Fibroblast of lung (primary cell): ENCODE measurements around the gene FSIP2. TPM values are rescaled to one million over a fixed set of nuclear protein-coding genes. Genes with fewer than 3 reads are reported as not detected.
A peak's percentile ranks its signal among the peaks of the same experiment; 100 is the strongest.

Source experiments
- DNase-seq, 2 donors: peaks; one replicate each; pipeline versions ENCODE4 v3.0.0 to v3.0.0-alpha.2; 2010; ENCODE audit warnings: low read depth in 2 of 2
- H2AFZ ChIP-seq: 2 replicates; pipeline ENCODE4 v1.5.1; 2012; ENCODE audit warnings: low read length, control low read depth, inconsistent platforms
- H3K27ac ChIP-seq: 2 replicates; pipeline ENCODE4 v1.5.1; 2011; ENCODE audit warnings: low read length, control low read depth; ENCODE audit not compliant: insufficient read depth
- H3K27me3 ChIP-seq: 2 replicates; pipeline ENCODE4 v1.5.1; 2011; ENCODE audit warnings: mild to moderate bottlenecking, low read length; ENCODE audit not compliant: control insufficient read depth, insufficient read depth
- H3K36me3 ChIP-seq: 2 replicates; pipeline ENCODE4 v1.5.1; 2011; ENCODE audit warnings: low read length; ENCODE audit not compliant: control insufficient read depth, insufficient read depth
- H3K4me1 ChIP-seq: 2 replicates; pipeline ENCODE4 v1.5.1; 2011; ENCODE audit warnings: low read length; ENCODE audit not compliant: control insufficient read depth, insufficient read depth; ENCODE audit errors: extremely low read depth
- H3K4me2 ChIP-seq: 2 replicates; pipeline ENCODE4 v1.5.1; 2011; ENCODE audit warnings: low read length, control low read depth; ENCODE audit not compliant: insufficient read depth; ENCODE audit errors: extremely low read depth
- H3K4me3 ChIP-seq, 4 experiments: fragments of 200-600 bp in 1 of 4; sonication (generic) in 1 of 4; replicated peaks in 1 of 4; 2 replicates each; pipeline ENCODE4 v1.5.1; 2011 to 2016; ENCODE audit warnings: low read length in 4 of 4, low read depth in 3 of 4, mild to moderate bottlenecking in 3 of 4, control low read depth in 2 of 4, inconsistent platforms in 1 of 4, mixed read lengths in 1 of 4; ENCODE audit not compliant: insufficient read depth in 1 of 4; ENCODE audit errors: control extremely low read depth in 1 of 4
- H3K79me2 ChIP-seq: 2 replicates; pipeline ENCODE4 v1.5.1; 2012; ENCODE audit warnings: mild to moderate bottlenecking, low read length, inconsistent platforms; ENCODE audit not compliant: control insufficient read depth, insufficient read depth
- H3K9ac ChIP-seq: 2 replicates; pipeline ENCODE4 v1.5.1; 2011; ENCODE audit warnings: mild to moderate bottlenecking, low read length, control low read depth; ENCODE audit not compliant: insufficient read depth
- H3K9me3 ChIP-seq: 2 replicates; pipeline ENCODE4 v1.5.1; 2012; ENCODE audit warnings: low read depth, low read length; ENCODE audit not compliant: control insufficient read depth, insufficient read depth
- H4K20me1 ChIP-seq: 2 replicates; pipeline ENCODE4 v1.5.1; 2011; ENCODE audit warnings: low read length; ENCODE audit not compliant: control insufficient read depth, insufficient read depth; ENCODE audit errors: extremely low read depth
- CTCF ChIP-seq, 2 donors: IDR thresholded peaks in 1 of 2; conservative IDR thresholded peaks in 1 of 2; 1 replicate in 1 of 2; 2 replicates in 1 of 2; pipeline ENCODE4 v1.5.1; 2011 to 2012; ENCODE audit warnings: low read length in 2 of 2, control low read depth in 1 of 2, inconsistent platforms in 1 of 2, low read depth in 1 of 2, mild to moderate bottlenecking in 1 of 2
- EZH2 ChIP-seq: IDR thresholded peaks from 2 replicates; pipeline ENCODE4 v1.5.1; 2012; ENCODE audit warnings: low read length, control low read depth, mild to moderate bottlenecking; ENCODE audit errors: missing control alignments
- polyA plus RNA-seq, 2 donors: library from polyadenylated mRNA; depleted of rRNA in 1 of 2; stranded (reverse) in 1 of 2; unstranded in 1 of 2; fragments of >200 nt; gene quantifications; 2 replicates each; pipeline ENCODE4 v1.2.1, GENCODE V29; 2011 to 2012; ENCODE audit warnings: missing spikeins in 1 of 2
- total RNA-seq: library from RNA; depleted of rRNA; stranded (reverse); fragments of >200 nt; gene quantifications from 2 replicates; pipeline ENCODE4 v1.2.1, GENCODE V29; 2014

FSIP2 gene
- total and polyA plus RNA-seq, 2 donors (not counting 1 experiment from before 2014, with no cell fraction given): under 0.01 to 1.7 TPM

GRCh38 chr2:185854885-185855284 is 116.3 kb downstream of the FSIP2 start:
- Histone ChIP-seq H3K9me3 (no peaks in the 10 kb centered on the region), H3K4me3 (no peak overlapping the region), H4K20me1 (no peaks in the 10 kb centered on the region), H3K4me1 (no peaks in the 10 kb centered on the region), H3K79me2 (no peaks in the 10 kb centered on the region), H2AFZ (no peak overlapping the region), H3K27ac (no peak overlapping the region), H3K4me2 (no peak overlapping the region), H3K9ac (no peak overlapping the region), H3K27me3 (no peaks in the 10 kb centered on the region), H3K36me3 (no peaks in the 10 kb centered on the region)
- no peak for DNase-seq
- TF ChIP-seq EZH2: no peak
- no peak for TF ChIP-seq CTCF (conservative IDR thresholded peaks at IDR 0.05 in 1 of 2, IDR thresholded peaks at IDR 0.05 in 1 of 2; ENCODE audit: low read depth in 1 of 2, low read length in 2 of 2)

GRCh38 chr2:185857691-185858090 is 119.1 kb downstream of the FSIP2 start:
- Histone ChIP-seq H3K4me3 (no peak overlapping the region), H2AFZ (no peak overlapping the region), H3K4me2 (no peak overlapping the region), H3K36me3 (no peaks in the 10 kb centered on the region), H4K20me1 (no peaks in the 10 kb centered on the region), H3K9me3 (no peaks in the 10 kb centered on the region), H3K27me3 (no peaks in the 10 kb centered on the region), H3K27ac (no peak overlapping the region), H3K9ac (no peak overlapping the region), H3K79me2 (no peaks in the 10 kb centered on the region), H3K4me1 (no peaks in the 10 kb centered on the region)
- TF ChIP-seq EZH2 (no peak), CTCF (conservative IDR thresholded peaks at IDR 0.05 in 1 of 2, IDR thresholded peaks at IDR 0.05 in 1 of 2; ENCODE audit: low read depth in 1 of 2, low read length in 2 of 2) (no peak)
- DNase-seq: peak in 1 of 2 donors; percentile 35

DNA sequence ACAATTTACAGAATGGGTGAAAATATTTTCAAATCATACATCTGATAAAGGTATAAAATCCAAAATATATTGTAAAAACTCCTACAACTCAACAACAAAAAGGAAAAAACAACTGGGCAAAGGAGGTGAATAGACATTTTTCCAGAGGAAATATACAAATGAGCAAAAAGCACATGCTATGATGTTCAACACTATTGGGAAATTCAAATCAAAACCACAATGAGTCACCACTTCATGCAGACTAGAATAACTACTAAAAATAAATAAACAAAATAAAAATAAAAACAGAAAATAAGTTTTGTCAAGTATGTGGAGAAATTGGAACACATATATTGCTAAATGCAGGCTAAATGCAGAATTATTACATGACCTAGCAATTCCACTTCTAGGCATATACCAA is 120.9 kb downstream of the FSIP2 start:
- Histone ChIP-seq H3K9me3 (no peaks in the 10 kb centered on the region), H4K20me1 (no peaks in the 10 kb centered on the region), H3K79me2 (no peaks in the 10 kb centered on the region), H3K36me3 (no peaks in the 10 kb centered on the region), H3K27me3 (no peaks in the 10 kb centered on the region), H2AFZ (no peak overlapping the region), H3K9ac (no peak overlapping the region), H3K4me1 (no peaks in the 10 kb centered on the region), H3K4me3 (no peak overlapping the region), H3K27ac (no peak overlapping the region), H3K4me2 (no peak overlapping the region)
- TF ChIP-seq EZH2: no peak
- no peak for TF ChIP-seq CTCF (conservative IDR thresholded peaks at IDR 0.05 in 1 of 2, IDR thresholded peaks at IDR 0.05 in 1 of 2; ENCODE audit: low read depth in 1 of 2, low read length in 2 of 2)
- DNase-seq: peak in 1 of 2 donors; percentile 17
